K562 (cell line): Measurements from ENCODE around the gene SGPP2. TPM values are rescaled to one million over a fixed set of nuclear protein-coding genes. Genes with fewer than 3 reads are reported as not detected.

Experiments
- ATAC-seq: fragments of 200-7000 bp; cut with Tn5 transposase; 3 replicates; pipeline ENCODE4 v1.9.1; 2020; ENCODE audit warnings: moderate library complexity
- BruUV-seq: library from RNA; stranded (reverse); fragments of 400-500 nt; replicated peaks from 2 replicates; lab custom pipeline; 2021; lab: Mats Ljungman, UMichigan
- CTCF ChIA-PET: fragments of 300-600 bp; formaldehyde crosslinking; extraction: SDS; loops from one replicate; lab custom pipeline; 2021; ENCODE audit warnings: low intra/inter-chr PET ratio; lab: Yijun Ruan, JAX
- POLR2A ChIA-PET: fragments of 300-600, 350-650 bp; sonication (Branson Sonifier 250); formaldehyde crosslinking; extraction: SDS; loops from one replicate; lab custom pipeline; 2021; ENCODE audit warnings: antibody characterized with exemption, inconsistent platforms; lab: Yijun Ruan, JAX
- DNase-seq, 4 experiments: peaks; one replicate each; pipeline versions ENCODE4 v3.0.0 to v3.0.0-alpha.2; 2011 to 2018; ENCODE audit warnings: low spot score in 3 of 4, mixed read lengths in 3 of 4; ENCODE audit errors: extremely low read depth in 1 of 4
- FAIRE-seq: peaks from 2 replicates; lab custom pipeline; 2011; peaks lifted over from hg19 to GRCh38; lab: Jason Lieb, UNC
- H2AFZ ChIP-seq: 2 replicates; pipeline ENCODE4 v1.6.0; 2011; ENCODE audit warnings: low read depth, low read length, control low read depth, inconsistent platforms
- H3K27ac ChIP-seq: fragments of 200-600 bp; 3 replicates; pipeline ENCODE4 v1.8.0; 2011; ENCODE audit warnings: low read depth, mild to moderate bottlenecking, control low read depth, inconsistent platforms, low read length, moderate library complexity, mixed read lengths; ENCODE audit errors: extremely low read depth
- H3K27me3 ChIP-seq, 2 experiments: fragments of 300-600 bp in 1 of 2; 2 replicates in 1 of 2; 3 replicates in 1 of 2; pipeline versions ENCODE4 v1.6.0 to v1.8.0; 2011; ENCODE audit warnings: inconsistent platforms in 2 of 2, low read length in 2 of 2, mild to moderate bottlenecking in 1 of 2, mixed read lengths in 1 of 2, moderate library complexity in 1 of 2; ENCODE audit not compliant: control insufficient read depth in 2 of 2, insufficient read depth in 2 of 2
- H3K36me3 ChIP-seq: fragments of 300-600 bp; 3 replicates; pipeline ENCODE4 v1.8.0; 2011; ENCODE audit warnings: mild to moderate bottlenecking, low read length, inconsistent platforms; ENCODE audit not compliant: control insufficient read depth, insufficient read depth
- H3K4me1 ChIP-seq, 2 experiments: fragments of 200-600 bp in 1 of 2; replicated peaks in 1 of 2; 2 replicates in 1 of 2; 3 replicates in 1 of 2; pipeline versions ENCODE4 v1.5.1 to v1.8.0; 2011; ENCODE audit warnings: inconsistent platforms in 2 of 2, low read length in 2 of 2, mild to moderate bottlenecking in 1 of 2, mixed read lengths in 1 of 2, moderate library complexity in 1 of 2; ENCODE audit not compliant: control insufficient read depth in 2 of 2, insufficient read depth in 2 of 2
- H3K4me2 ChIP-seq: 2 replicates; pipeline ENCODE4 v1.6.1; 2011; ENCODE audit warnings: low read length, control low read depth, inconsistent platforms, mixed read lengths; ENCODE audit not compliant: insufficient read depth
- H3K4me3 ChIP-seq: fragments of 200-600 bp; sonication (generic), shearing (Covaris generic); 2 replicates; pipeline ENCODE4 v1.5.1; 2016; ENCODE audit warnings: control low read depth, inconsistent platforms
- H3K79me2 ChIP-seq: fragments of 200-600 bp; 3 replicates; pipeline ENCODE4 v1.8.0; 2011; ENCODE audit warnings: low read length, inconsistent platforms; ENCODE audit not compliant: control insufficient read depth, insufficient read depth
- H3K9ac ChIP-seq, 2 experiments: 2 replicates each; pipeline versions ENCODE4 v1.6.0 to v1.6.1; 2011; ENCODE audit warnings: low read depth in 2 of 2, low read length in 2 of 2, control low read depth in 1 of 2, inconsistent platforms in 1 of 2, mild to moderate bottlenecking in 1 of 2, mixed read lengths in 1 of 2; ENCODE audit not compliant: insufficient read depth in 1 of 2
- H3K9me1 ChIP-seq: one replicate; pipeline ENCODE4 v1.6.0; 2011; ENCODE audit warnings: inconsistent platforms, mild to moderate bottlenecking, low read length, moderate library complexity; ENCODE audit not compliant: control insufficient read depth, insufficient read depth
- H3K9me3 ChIP-seq: replicated peaks from 2 replicates; pipeline ENCODE4 v1.5.1; 2011; ENCODE audit warnings: low read depth, low read length, inconsistent platforms; ENCODE audit not compliant: control insufficient read depth, insufficient read depth
- H4K20me1 ChIP-seq: replicated peaks from 2 replicates; pipeline ENCODE4 v1.6.1; 2011; ENCODE audit warnings: low read length, inconsistent platforms, mixed read lengths; ENCODE audit not compliant: control insufficient read depth, insufficient read depth
- HES1 ChIP-seq: fragments of 450-650 bp; IDR thresholded peaks from 2 replicates; pipeline ENCODE4 v1.6.1; 2016; ENCODE audit warnings: low read depth, mild to moderate bottlenecking, moderate library complexity
- MAFG ChIP-seq: fragments of 450-650 bp; conservative IDR thresholded peaks from 2 replicates; pipeline ENCODE4 v1.6.1; 2016; ENCODE audit warnings: missing genetic modification characterization, missing compliant biosample characterization
- MTA3 ChIP-seq: fragments of 450-650 bp; formaldehyde crosslinking; IDR thresholded peaks from 2 replicates; pipeline ENCODE4 v1.6.1; 2017; ENCODE audit warnings: mild to moderate bottlenecking, borderline replicate concordance
- POLR2A ChIP-seq: fragments of 450-650 bp; conservative IDR thresholded peaks from 2 replicates; pipeline ENCODE4 v1.6.1; 2016
- SPI1 ChIP-seq: IDR thresholded peaks from 2 replicates; pipeline ENCODE4 v1.6.1; 2011; ENCODE audit warnings: low read depth, low read length, control low read depth, borderline replicate concordance
- WGBS: fragments of 100-300 bp; shearing (Covaris generic); methylation state at CpG from one replicate; pipeline ENCODE4 v1.1.6; 2016; ENCODE audit warnings: low coverage, mixed read lengths; ENCODE audit not compliant: insufficient coverage; ENCODE audit errors: missing lambda C conversion rate; 5-methylcytosine and 5-hydroxymethylcytosine counted together
- in situ Hi-C: fragments of 300-500 bp; cut with MboI; formaldehyde crosslinking; loops from 4 replicates; pipeline ENCODE4 v1.15.0; 2018; ENCODE audit warnings: inconsistent platforms, mixed read lengths
- intact Hi-C: fragments of 100-400 bp; cut with micrococcal nuclease; formaldehyde crosslinking; loops from 2 replicates; pipeline ENCODE4 v1.14.2; 2022
- polyA plus RNA-seq, 8 experiments: library from polyadenylated mRNA; depleted of rRNA in 4 of 8; stranded (reverse) in 5 of 8; unstranded in 3 of 8; fragments of >200 nt; fragmentation: Nextera tagmentation in 2 of 8; fragmentation: Illumina TruSeq in 1 of 8; extraction: Ambion mirVana in 2 of 8; extraction: Trizol in 1 of 8; gene quantifications; 2 replicates each; pipeline versions ENCODE4 v1.2.1 to v1.2.3, GENCODE V29; 2011 to 2014; ENCODE audit warnings: inconsistent platforms in 1 of 8, missing spikeins in 1 of 8
- total RNA-seq, 7 experiments: library from RNA; depleted of rRNA in 6 of 7; stranded (reverse); fragments of >200 nt in 6 of 7; fragmentation: Illumina TruSeq in 2 of 7; extraction: Trizol in 2 of 7; gene quantifications; 2 replicates each; pipeline versions ENCODE4 v1.2.1 to v1.2.3, GENCODE V29; 2011 to 2021; ENCODE audit warnings: low replicate concordance in 1 of 7

SGPP2 gene
- total and polyA plus RNA-seq, 9 of the 15 experiments (the other 6 are each of a cell fraction or from before 2014, with no cell fraction given): 0.01 to 0.04 TPM; not detected in 7

DNA sequence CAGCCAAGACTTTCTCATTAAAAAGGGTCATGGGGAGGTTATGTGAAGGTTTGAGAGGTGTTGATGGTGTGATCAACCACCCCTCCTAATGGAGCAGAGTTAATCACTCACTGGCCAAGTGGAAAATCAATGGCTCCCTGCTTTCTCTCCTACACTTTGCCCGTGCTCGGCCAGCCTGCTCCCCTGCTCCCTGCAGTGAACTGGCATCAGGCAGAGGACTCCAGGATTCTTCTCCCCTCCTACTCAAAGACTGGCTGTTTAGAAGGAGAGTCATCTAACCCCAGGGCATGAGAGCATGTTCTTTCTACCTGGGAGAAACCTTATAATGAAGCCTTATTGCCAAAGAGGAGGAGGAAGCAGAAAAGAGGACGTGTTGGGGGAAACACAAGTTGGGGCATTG, 74.9 kb downstream of the SGPP2 start:
- H3K27ac ChIP-seq: no peak overlapping the region
- in situ Hi-C loops: no loop called here
- no TSS peak for BruUV-seq
- H3K4me3 ChIP-seq: no peak overlapping the region
- DNase-seq (no peak), ATAC-seq (no peak), FAIRE-seq (no peak)
- H3K9me1 ChIP-seq: no peaks in the 10 kb centered on the region
- H3K27me3 ChIP-seq: no peaks in the 10 kb centered on the region
- H3K4me2 ChIP-seq: no peak overlapping the region
- no peak for TF ChIP-seq POLR2A
- TF ChIP-seq MAFG (tag): no peak
- no peak for TF ChIP-seq MTA3
- H3K79me2 ChIP-seq: no peaks in the 10 kb centered on the region
- H4K20me1 ChIP-seq: no peaks in the 10 kb centered on the region
- 0% methylated on average over 3 of the region's 3 CpGs for WGBS
- no peaks in the 10 kb centered on the region for H3K9me3 ChIP-seq
- H3K4me1 ChIP-seq: no peaks in the 10 kb centered on the region
- no peaks in the 10 kb centered on the region for H3K36me3 ChIP-seq
- intact Hi-C loops: no loop called here
- H2AFZ ChIP-seq: no peak overlapping the region
- CTCF ChIA-PET: no interaction called here
- no peak overlapping the region for H3K9ac ChIP-seq
- POLR2A ChIA-PET: no interaction called here

- intact Hi-C loops: no loop called here
- H3K4me3 ChIP-seq: no peak overlapping the region
- no peaks in the 10 kb centered on the region for H3K79me2 ChIP-seq
- CTCF ChIA-PET: no interaction called here
- TF ChIP-seq SPI1 (no peak), HES1 (no peak)
- no peak overlapping the region for H2AFZ ChIP-seq
- no peaks in the 10 kb centered on the region for H3K9me1 ChIP-seq
- no peak overlapping the region for H3K9ac ChIP-seq
- POLR2A ChIA-PET: no interaction called here
- H3K27ac ChIP-seq: no peak overlapping the region
- in situ Hi-C loops: no loop called here
- H3K27me3 ChIP-seq: no peaks in the 10 kb centered on the region
- FAIRE-seq (no peak), ATAC-seq (no peak), DNase-seq (no peak)
- H4K20me1 ChIP-seq: no peaks in the 10 kb centered on the region
- no peaks in the 10 kb centered on the region for H3K9me3 ChIP-seq
- no peaks in the 10 kb centered on the region for H3K4me1 ChIP-seq
- no TSS peak for BruUV-seq
- 0% methylated on average over 8 of the region's 8 CpGs for WGBS
- H3K36me3 ChIP-seq: no peaks in the 10 kb centered on the region
- no peak overlapping the region for H3K4me2 ChIP-seq
Measured at GRCh38 chr2:222504191-222504590, 79.8 kb downstream of the SGPP2 start.
